ENCODE results near the gene ENTPD7.

Gene ENTPD7

DNA sequence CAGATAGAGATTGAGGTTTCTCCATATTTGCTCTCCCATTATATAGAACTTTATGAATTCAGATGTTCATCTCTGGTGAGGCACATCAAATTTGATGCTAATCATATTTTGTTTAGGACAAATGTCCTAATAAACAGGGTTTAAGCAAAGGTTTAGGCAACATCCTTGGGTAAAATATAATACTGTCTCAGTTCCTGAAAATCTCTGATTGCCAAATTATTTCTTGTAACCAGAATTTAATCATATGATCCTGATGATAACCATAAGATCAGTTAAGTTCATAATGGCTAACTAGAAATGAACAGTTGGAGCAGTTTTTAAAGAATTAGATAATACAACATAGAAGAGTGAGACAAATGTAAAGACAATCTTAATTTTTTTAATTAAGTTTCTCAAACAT lies 91.3 kb downstream of the ENTPD7 start:
- DNase-seq = no peak

GRCh38 chr10:99754670-99755069 lies 95.4 kb downstream of the ENTPD7 start:
- DNase-seq = no peak
